Neuronal stem cell (in vitro differentiated cells): ENCODE measurements around the gene ACTL10.
"Not testable (repeated sequence)": the region's sequence is repeated elsewhere in the genome, so short reads cannot be mapped to it uniquely, and the experiment has no call there.

ENCODE experiments used
- DNase-seq: peaks from one replicate; pipeline ENCODE4 v3.0.0-alpha.2; 2013; ENCODE audit warnings: low spot score
- H2AFZ ChIP-seq: one replicate; pipeline ENCODE4 v1.6.1; 2013; ENCODE audit warnings: mild to moderate bottlenecking, low read length, inconsistent platforms
- H2AK5ac ChIP-seq: 2 replicates; pipeline ENCODE4 v1.6.1; 2013; ENCODE audit warnings: low read depth, mild to moderate bottlenecking, inconsistent platforms, low read length, moderate library complexity, mixed read lengths
- H2BK120ac ChIP-seq: 2 replicates; pipeline ENCODE4 v1.6.1; 2013; ENCODE audit warnings: low read depth, mild to moderate bottlenecking, inconsistent platforms, low read length, moderate library complexity, mixed read lengths
- H2BK12ac ChIP-seq: one replicate; pipeline ENCODE4 v1.6.1; 2013; ENCODE audit warnings: low read length, inconsistent platforms
- H2BK15ac ChIP-seq: 2 replicates; pipeline ENCODE4 v1.6.1; 2013; ENCODE audit warnings: mild to moderate bottlenecking, low read length, inconsistent platforms, mixed read lengths
- H2BK5ac ChIP-seq: one replicate; pipeline ENCODE4 v1.6.1; 2013; ENCODE audit warnings: inconsistent platforms, mild to moderate bottlenecking, low read length, moderate library complexity
- H3K14ac ChIP-seq: one replicate; pipeline ENCODE4 v1.6.1; 2013; ENCODE audit warnings: low read length, inconsistent platforms
- H3K18ac ChIP-seq: 2 replicates; pipeline ENCODE4 v1.6.1; 2013; ENCODE audit warnings: low read length, inconsistent platforms
- H3K23ac ChIP-seq: 2 replicates; pipeline ENCODE4 v1.6.1; 2013; ENCODE audit warnings: low read depth, mild to moderate bottlenecking, mixed read lengths, low read length, inconsistent platforms; ENCODE audit not compliant: poor library complexity
- H3K27ac ChIP-seq: replicated peaks from 3 replicates; pipeline ENCODE4 v1.5.1; 2013; ENCODE audit warnings: low read length, inconsistent platforms
- H3K27me3 ChIP-seq, 3 experiments: 2 replicates each; pipeline ENCODE4 v1.6.1; 2013; ENCODE audit warnings: low read length in 3 of 3, mild to moderate bottlenecking in 2 of 3, inconsistent platforms in 1 of 3, low read depth in 1 of 3, mixed read lengths in 1 of 3, moderate library complexity in 1 of 3; ENCODE audit not compliant: control insufficient read depth in 3 of 3, insufficient read depth in 3 of 3
- H3K36me3 ChIP-seq, 2 donors: replicated peaks in 1 of 2; 2 replicates each; pipeline ENCODE4 v1.6.1; 2013; ENCODE audit warnings: low read length in 2 of 2; ENCODE audit not compliant: control insufficient read depth in 2 of 2, insufficient read depth in 2 of 2
- H3K4ac ChIP-seq: 2 replicates; pipeline ENCODE4 v1.6.1; 2013; ENCODE audit warnings: inconsistent platforms, mild to moderate bottlenecking, low read length, moderate library complexity
- H3K4me1 ChIP-seq, 2 donors: 1 replicate in 1 of 2; 2 replicates in 1 of 2; pipeline ENCODE4 v1.6.1; 2013; ENCODE audit warnings: low read length in 2 of 2, low read depth in 1 of 2; ENCODE audit not compliant: control insufficient read depth in 2 of 2, insufficient read depth in 1 of 2
- H3K4me2 ChIP-seq: one replicate; pipeline ENCODE4 v1.6.1; 2013; ENCODE audit warnings: mild to moderate bottlenecking, low read length, inconsistent platforms; ENCODE audit not compliant: insufficient read depth, poor library complexity, severe bottlenecking
- H3K4me3 ChIP-seq, 2 donors: 2 replicates each; pipeline ENCODE4 v1.5.1; 2013; ENCODE audit warnings: low read length in 2 of 2, mild to moderate bottlenecking in 2 of 2, inconsistent platforms in 1 of 2, moderate library complexity in 1 of 2
- H3K79me1 ChIP-seq: one replicate; pipeline ENCODE4 v1.6.1; 2013; ENCODE audit warnings: low read depth, mild to moderate bottlenecking, inconsistent platforms, low read length, moderate library complexity
- H3K9ac ChIP-seq: one replicate; pipeline ENCODE4 v1.6.1; 2013; ENCODE audit warnings: mild to moderate bottlenecking, low read depth, low read length, inconsistent platforms; ENCODE audit not compliant: poor library complexity
- H3K9me3 ChIP-seq, 2 donors: replicated peaks in 1 of 2; 2 replicates each; pipeline versions ENCODE3 to v1.6.1; 2013; ENCODE audit warnings: low read length in 2 of 2, mild to moderate bottlenecking in 2 of 2, inconsistent platforms in 1 of 2, low read depth in 1 of 2, mixed read lengths in 1 of 2, moderate library complexity in 1 of 2; ENCODE audit not compliant: control insufficient read depth in 2 of 2, insufficient read depth in 1 of 2
- H4K8ac ChIP-seq: one replicate; pipeline ENCODE4 v1.6.1; 2013; ENCODE audit warnings: low read depth, mild to moderate bottlenecking, inconsistent platforms, low read length, moderate library complexity
- H4K91ac ChIP-seq: one replicate; pipeline ENCODE4 v1.6.1; 2013; ENCODE audit warnings: low read length, low read depth, mild to moderate bottlenecking, inconsistent platforms; ENCODE audit not compliant: poor library complexity
- WGBS, 2 donors: extraction: QIAGEN DNeasy Blood & Tissue Kit; methylation state at CpG; one replicate each; pipeline ENCODE4 v1.1.7; 2013; ENCODE audit warnings: missing lambda C conversion rate in 2 of 2, mixed read lengths in 1 of 2; ENCODE audit not compliant: insufficient read length in 2 of 2, insufficient replicate concordance in 1 of 2; ENCODE audit errors: extremely low coverage in 2 of 2; 5-methylcytosine and 5-hydroxymethylcytosine counted together

Gene ACTL10

DNA sequence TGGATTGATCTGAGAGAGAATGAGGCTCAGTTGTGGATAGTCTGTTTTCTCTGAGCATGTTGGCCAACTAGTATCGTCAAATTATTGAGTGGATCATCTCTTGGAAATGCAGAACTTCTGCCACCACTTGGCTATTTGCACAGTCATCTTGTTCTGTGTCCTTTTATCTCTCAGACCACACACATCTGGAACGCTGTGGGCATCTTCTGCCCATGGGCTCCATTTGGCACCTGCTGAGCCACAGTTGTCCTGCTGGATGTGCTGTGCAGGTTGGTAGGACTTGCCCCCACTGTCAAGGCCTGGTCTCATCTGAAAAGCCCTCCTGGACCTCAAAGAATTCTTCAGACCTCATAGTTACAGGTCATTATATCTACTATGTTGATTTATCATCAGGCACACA, 21.3 kb upstream of the ACTL10 start:
- Histone ChIP-seq H3K9me3 (no peaks in the 10 kb centered on the region), H3K9ac (no peak overlapping the region), H3K4me2 (no peak overlapping the region), H2BK120ac (no peak overlapping the region), H3K79me1 (peaks cover 2% of the 10 kb centered on the region), H3K27me3 (no peaks in the 10 kb centered on the region), H3K18ac (no peak overlapping the region), H2BK12ac (no peak overlapping the region), H4K91ac (no peak overlapping the region), H2AK5ac (no peak overlapping the region), H2AFZ (no peak overlapping the region), H3K23ac (no peak overlapping the region), H3K4me1 (peaks cover 0 to 3% of the 10 kb centered on the region in 2 donors), H3K36me3 (peaks cover 18 to 67% of the 10 kb centered on the region in 2 donors), H4K8ac (no peak overlapping the region), H3K14ac (no peak overlapping the region), H3K4me3 (no peak overlapping the region), H3K4ac (no peak overlapping the region), H2BK15ac (no peak overlapping the region), H2BK5ac (no peak overlapping the region), H3K27ac (no peak overlapping the region)
- no peak for DNase-seq
- no CpG with 5 or more reads among the region's 2 CpGs for WGBS, 2 donors

DNA sequence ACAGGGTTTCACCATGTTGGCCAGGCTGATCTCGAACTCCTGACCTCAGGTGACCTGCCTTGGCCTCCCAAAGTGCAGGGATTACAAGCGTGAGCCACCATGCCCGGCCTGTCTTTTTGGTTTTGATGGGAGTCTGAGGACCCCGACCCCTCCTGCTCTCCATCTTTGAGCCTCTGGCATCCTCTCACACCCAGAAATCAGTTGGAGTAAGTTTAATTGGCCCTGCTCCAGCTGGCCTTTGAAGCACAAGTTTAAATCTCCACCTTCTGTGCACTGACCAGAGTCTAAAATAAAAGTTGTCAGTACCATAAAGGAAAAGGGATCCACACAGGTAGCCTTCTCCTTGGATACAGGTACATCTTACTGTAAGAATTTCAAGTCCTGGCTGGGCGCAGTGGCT, 20.6 kb upstream of the ACTL10 start:
- Histone ChIP-seq H3K27ac (no peak overlapping the region), H3K4ac (no peak overlapping the region), H2BK120ac (no peak overlapping the region), H4K91ac (no peak overlapping the region), H2AFZ (no peak overlapping the region), H3K9ac (no peak overlapping the region), H4K8ac (no peak overlapping the region), H3K4me2 (no peak overlapping the region), H3K27me3 (no peaks in the 10 kb centered on the region), H2BK12ac (no peak overlapping the region), H3K18ac (no peak overlapping the region), H2BK15ac (no peak overlapping the region), H3K23ac (no peak overlapping the region), H3K9me3 (no peaks in the 10 kb centered on the region), H2AK5ac (no peak overlapping the region), H2BK5ac (no peak overlapping the region), H3K79me1 (peaks cover 2% of the 10 kb centered on the region), H3K14ac (no peak overlapping the region), H3K4me3 (no peak overlapping the region), H3K4me1 (peaks cover 0 to 3% of the 10 kb centered on the region in 2 donors), H3K36me3 (peaks cover 17 to 61% of the 10 kb centered on the region in 2 donors)
- no peak for DNase-seq
- WGBS, 2 donors, result no CpG with 5 or more reads among the region's 5 CpGs

- H2BK120ac ChIP-seq, H4K91ac ChIP-seq, H3K4ac ChIP-seq, H3K79me1 ChIP-seq, H3K14ac ChIP-seq, H2AK5ac ChIP-seq, H3K4me3 ChIP-seq, H3K27ac ChIP-seq, H3K4me1 ChIP-seq, H2BK15ac ChIP-seq, H2BK12ac ChIP-seq, DNase-seq, H3K23ac ChIP-seq, H3K9ac ChIP-seq, H3K4me2 ChIP-seq, H2BK5ac ChIP-seq, H3K9me3 ChIP-seq, H2AFZ ChIP-seq, H4K8ac ChIP-seq, H3K27me3 ChIP-seq, H3K18ac ChIP-seq: not testable (repeated sequence)
- peaks cover 17 to 54% of the 10 kb centered on the region in 2 donors for H3K36me3 ChIP-seq
- WGBS, 2 donors, result no CpG with 5 or more reads among the region's 14 CpGs
Measured at GRCh38 chr20:33646959-33647602, 19.7 kb upstream of the ACTL10 start.

DNA sequence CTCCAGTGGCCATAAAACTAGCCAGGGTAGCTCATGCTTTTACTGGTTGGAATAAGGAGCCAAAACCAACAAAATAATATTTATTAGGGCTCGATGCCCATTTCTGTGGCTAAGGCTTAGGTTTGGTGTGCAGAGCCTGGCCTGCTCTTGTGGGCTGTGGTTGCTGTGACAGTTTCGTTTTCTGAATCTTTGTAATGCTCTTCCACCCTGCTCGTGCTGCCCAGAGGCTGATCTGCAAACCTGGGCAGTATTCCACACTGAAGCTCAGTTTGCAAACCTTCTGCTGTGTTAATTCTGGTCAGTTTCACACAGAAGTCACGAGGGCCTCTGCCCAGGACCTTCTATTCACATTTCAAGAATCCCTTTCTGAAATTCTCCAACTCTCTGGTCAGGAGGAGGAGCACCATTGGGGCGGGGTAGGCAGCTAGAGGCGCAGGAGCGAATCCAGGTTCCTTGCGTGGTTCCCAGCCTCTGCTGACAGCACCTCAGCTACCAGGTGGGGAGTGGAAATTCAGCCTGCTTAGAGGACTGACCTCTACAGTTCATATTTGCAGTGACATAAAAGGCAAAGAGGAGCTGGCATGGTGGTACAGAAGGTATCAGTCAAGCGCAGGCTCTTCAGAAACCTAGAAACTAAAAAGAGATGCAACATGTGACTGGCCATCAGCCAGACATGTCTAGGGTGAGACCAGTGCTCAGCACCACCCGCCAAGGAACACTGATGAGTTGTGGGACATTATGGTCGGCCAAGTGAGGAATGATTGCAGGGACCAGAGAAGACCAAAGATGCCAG, 18.9 kb upstream of the ACTL10 start:
- Histone ChIP-seq H3K4me3 (no peak overlapping the region), H2AK5ac (no peak overlapping the region), H4K8ac (no peak overlapping the region), H3K4ac (no peak overlapping the region), H2BK15ac (no peak overlapping the region), H2BK5ac (no peak overlapping the region), H3K79me1 (peaks cover 2% of the 10 kb centered on the region), H3K14ac (no peak overlapping the region), H3K9ac (no peak overlapping the region), H3K9me3 (no peaks in the 10 kb centered on the region), H2BK12ac (no peak overlapping the region), H3K27me3 (no peaks in the 10 kb centered on the region), H2AFZ (no peak overlapping the region), H3K36me3 (peaks cover 17 to 49% of the 10 kb centered on the region in 2 donors), H3K18ac (no peak overlapping the region), H4K91ac (no peak overlapping the region), H3K27ac (no peak overlapping the region), H3K4me2 (no peak overlapping the region), H3K23ac (no peak overlapping the region), H3K4me1 (peaks cover 0 to 3% of the 10 kb centered on the region in 2 donors), H2BK120ac (no peak overlapping the region)
- no peak for DNase-seq
- WGBS, 2 donors, result no CpG with 5 or more reads among the region's 11 CpGs
